HUDEP-2 (cell line): ENCODE measurements around the gene ADCY1.

Experiments used
- DNase-seq, 76 experiments: peaks; one replicate each; lab custom pipeline; 2025; ENCODE audit not compliant: unreplicated experiment in 76 of 76; lab: John Stamatoyannopoulos, UW

ADCY1 gene

DNA sequence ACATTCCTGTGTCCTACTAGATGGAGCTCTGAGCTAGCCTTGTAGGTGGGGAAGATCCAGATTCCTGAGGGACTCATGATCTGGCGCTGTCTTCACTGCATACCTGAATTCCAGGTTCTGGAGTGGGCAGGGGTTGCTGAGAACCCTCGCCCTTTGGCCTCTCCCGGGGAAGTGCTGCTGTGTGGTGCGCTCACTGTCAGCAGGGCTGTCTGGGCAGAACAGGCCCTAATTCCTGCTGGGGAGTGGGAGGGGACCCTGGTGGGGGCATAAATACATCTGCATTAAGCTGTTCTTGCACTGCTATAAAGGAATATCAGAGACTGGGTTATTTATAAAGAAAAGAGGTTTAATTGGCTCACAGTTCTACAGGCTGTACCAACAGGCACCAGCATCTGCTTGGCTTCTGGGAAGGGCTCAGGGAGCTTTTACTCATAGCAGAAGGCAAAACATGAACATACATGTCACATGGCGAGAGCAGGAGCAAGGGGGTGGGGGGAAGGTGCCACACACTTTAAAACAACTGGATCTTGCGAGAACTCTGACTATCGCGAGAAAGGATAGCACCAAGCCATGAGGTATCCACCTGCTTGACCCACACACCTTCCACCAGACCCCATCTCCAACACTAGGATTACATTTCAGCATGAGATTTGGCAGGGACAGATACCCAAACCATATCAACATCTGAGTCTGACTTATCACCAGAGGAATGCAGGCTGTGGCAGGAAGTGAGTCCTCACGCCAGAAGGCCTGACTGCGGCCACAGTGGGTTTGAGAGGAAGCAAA lies 115.0 kb downstream of the ADCY1 start:
- DNase-seq = no peak

DNA sequence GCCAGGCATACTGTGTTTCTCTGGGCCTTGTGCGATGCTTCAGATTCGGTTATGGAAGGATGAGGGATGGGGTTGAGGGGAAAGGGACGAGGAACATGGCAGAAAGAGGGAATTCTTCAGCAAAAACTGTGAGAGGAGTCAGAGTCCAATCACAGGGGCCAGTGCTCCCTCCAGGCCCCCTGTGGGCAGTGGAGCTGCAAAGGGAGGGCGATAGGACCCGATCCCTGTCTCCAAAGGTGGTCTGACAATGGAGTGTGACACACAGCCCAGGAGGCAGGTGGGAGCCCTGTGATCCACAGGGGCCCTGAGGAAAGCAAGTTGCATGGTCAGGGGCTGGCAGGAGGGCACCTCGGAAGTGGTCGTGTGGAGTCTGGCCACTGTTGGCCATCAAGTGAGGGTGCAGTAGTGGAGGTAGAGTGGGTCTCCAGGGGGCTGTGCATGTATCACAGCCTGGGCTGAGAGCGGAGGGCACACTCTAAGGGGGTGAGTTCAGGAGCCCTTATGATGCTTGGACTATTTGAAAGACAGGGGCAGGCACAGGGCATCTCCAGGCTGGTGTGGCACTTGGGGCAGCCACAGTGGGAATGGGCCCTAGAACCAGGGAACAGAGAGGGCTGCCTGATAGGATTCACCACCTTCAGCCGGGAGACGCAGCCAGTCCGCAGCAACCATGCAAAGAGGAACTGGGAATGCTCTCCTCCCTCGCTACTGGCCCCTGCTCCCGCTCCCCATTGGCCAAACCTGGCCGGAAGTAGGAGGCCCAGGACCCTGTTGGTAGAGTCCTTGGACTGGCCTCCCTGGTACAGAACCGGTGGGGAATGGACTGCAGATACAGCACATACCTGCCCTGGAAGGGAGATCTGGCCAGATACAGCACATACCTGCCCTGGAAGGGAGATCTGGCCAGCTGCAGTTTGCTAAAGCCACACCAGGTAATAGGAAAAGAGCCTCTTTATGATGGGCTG lies 115.9 kb downstream of the ADCY1 start:
- DNase-seq = no peak

- DNase-seq = no peak
Observed at GRCh38 chr7:45690762-45691150, 116.6 kb downstream of the ADCY1 start.

- DNase-seq = no peak
Observed at GRCh38 chr7:45691155-45691656, 117.0 kb downstream of the ADCY1 start.

- no peak for DNase-seq
Observed at GRCh38 chr7:45692031-45692430, 117.9 kb downstream of the ADCY1 start.

GRCh38 chr7:45695249-45695995 lies 121.3 kb downstream of the ADCY1 start:
- no peak for DNase-seq

DNA sequence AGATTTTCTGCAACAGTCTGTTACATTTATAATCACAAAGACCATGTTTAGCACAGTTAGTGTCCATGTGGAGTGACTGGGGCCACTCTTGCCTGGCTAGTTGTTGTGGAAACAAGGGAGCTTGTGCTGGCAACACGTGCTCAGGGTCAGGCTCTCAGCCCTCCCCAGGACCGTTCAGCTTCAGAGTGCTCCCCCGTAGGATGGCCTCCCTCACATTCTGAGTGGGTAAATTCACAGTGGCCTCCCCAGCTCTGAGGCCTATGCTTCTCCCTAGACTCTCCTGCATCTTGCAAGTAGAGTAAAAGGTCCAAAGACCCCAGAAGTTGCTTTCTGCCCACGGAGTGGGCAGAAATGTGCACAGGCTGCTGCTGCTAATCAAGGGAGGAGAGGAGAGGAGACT lies 122.3 kb downstream of the ADCY1 start:
- DNase-seq = no peak

- no peak for DNase-seq
Observed at GRCh38 chr7:45697576-45698136, 123.5 kb downstream of the ADCY1 start.

- DNase-seq = no peak
Observed at GRCh38 chr7:45698303-45699014, 124.3 kb downstream of the ADCY1 start.

DNA sequence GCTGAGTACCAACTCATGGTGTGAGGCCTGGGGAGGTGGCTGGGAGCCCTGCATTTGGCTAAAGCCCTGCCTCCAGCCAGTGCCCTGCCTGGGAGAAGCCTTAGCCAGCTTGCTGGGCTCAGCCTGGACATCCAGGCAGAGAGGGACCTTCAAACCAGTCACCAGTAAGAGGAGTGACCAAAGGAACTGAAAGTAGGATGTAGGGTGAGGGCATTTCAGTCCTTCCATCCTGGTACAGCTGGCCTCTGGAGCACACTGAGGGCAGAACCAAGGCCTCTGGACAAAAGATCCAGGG lies 124.8 kb downstream of the ADCY1 start:
- DNase-seq = no peak

GRCh38 chr7:45699726-45700390 lies 125.7 kb downstream of the ADCY1 start:
- DNase-seq = no peak

DNA sequence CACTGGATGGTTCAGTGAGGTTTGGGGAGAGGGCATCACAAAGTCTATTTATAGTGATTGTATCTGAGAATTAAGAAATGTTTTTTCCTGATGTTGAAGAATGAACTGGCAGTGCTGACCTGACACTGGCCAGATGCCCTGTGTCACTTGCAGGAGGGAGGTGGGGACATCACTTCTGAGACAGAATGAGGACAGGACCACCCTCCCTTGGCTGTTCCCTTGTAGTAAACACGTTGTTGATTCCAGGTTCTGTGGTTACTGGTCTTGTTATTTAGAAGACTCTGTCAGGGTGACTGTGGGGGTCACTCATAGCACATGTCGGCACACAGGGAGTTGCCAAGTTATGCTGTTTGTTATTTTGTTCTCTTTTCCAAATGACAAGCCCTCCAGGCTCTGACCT lies 126.4 kb downstream of the ADCY1 start:
- DNase-seq = no peak

DNA sequence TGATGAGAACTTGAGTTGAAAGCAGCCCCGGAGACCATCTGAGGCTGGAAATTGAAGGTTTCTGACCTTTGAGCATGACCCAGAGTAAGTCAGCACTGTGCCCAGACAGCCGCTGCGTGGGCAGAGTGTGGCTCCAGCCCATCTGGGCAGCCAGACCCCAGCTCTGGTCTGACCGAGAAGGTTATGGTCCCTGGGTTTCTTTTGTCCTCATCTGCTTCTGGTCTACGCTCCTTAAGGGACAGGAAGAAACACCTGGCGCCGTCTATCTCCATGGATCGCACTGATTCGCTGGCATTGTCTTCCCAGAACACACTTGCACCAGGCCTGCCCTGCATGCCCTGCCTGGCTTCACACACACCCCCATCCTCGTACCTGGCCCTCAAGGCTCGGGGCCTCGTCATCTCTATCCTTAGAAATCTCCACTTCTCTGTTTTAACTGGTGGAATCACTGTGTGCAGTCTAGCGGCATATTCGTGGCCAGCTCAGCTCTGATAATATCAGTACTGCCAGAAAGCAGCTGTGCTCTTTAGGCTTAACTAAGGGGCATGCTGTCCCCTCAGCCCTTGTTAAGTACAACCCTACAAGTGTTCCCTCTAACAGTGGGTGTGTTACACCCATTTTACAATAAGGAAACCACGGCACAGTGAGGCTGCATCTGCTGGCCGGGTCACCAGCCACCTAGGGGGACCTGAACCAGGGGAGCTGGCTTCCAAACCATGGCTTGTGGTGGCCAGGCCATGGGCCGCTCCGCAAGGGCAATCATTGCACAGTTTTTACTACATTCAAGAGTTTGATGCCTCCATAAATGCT lies 127.7 kb downstream of the ADCY1 start:
- DNase-seq = no peak

DNA sequence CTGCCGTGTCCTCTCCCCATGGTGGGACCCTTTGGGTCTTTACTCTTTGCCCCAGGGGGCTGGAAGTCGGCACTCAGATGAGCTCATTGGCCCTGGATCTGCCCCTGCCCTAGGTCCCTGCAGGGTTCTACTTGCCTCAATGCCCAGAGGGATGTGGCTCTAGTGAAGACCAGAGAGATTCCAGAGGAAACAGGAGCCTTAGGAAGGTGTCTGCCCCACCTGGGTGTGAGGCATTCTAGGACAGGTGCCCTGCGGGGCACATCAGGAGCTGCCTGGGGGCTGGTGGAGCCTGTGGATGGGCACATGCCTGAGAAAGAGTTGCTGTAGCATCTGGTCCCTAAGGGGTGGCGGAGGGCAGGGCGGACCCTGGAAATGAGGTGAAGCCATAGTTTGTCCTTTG lies 128.6 kb downstream of the ADCY1 start:
- no peak for DNase-seq

GRCh38 chr7:45703373-45703821 lies 129.2 kb downstream of the ADCY1 start:
- no peak for DNase-seq

DNA sequence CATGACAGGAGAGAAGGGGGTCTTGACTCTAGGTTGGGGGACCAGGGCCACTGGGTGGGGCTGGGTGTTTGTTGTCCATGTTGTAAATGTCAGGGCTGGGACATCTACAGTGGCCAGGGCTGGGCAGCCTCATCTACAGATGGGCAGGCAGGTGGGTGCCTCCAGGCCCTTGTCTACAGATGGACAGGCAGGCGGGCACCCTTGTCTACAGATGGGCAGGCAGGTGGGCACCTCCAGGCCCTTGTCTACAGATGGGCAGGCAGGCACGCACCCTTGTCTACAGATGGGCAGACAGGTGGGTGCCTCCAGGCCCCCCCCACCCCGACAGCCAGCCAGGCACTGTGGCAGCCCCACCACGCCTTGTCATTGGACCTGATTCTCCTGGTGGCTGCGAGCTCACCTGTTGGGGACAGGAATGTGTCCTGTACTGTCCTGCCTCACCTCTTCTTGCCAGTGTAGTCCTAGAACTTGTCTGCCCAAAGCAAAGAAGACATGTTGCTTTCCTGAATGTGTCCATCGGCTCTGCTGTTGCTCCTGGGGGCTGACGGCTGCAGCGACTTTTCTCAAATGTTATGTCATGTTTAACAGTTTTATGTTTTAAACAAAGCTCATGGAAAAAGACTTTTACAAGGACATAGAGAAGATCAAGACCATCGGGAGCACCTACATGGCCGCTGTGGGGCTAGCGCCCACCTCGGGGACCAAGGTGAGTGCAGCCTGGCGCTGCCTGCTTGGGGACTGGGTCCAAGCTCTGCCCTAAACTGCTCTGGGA lies 129.9 kb downstream of the ADCY1 start:
- no peak for DNase-seq

DNA sequence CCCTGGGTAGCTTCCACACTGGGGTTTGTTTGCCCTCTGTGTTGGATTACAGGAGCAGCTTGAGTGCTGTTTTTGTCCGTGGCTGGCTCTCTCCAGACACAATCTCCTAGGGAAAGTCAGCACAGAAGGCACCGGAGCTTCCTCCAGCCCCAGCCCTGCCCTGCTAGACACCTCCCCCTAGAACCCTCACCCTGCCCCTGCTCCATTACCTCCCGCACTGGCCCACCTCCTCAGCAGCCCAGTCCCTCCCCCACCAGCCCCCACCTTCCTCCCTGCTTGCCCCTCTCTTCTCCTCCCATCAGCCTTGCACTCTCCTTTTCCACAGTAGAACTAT lies 130.5 kb downstream of the ADCY1 start:
- DNase-seq = no peak
